Esophagus squamous epithelium (tissue), 4 donors: Measurements from ENCODE around the gene SPEN.

Source experiments
- POLR2A ChIP-seq, 4 donors: fragments of 450-650 bp; IDR thresholded peaks; one replicate each; pipeline ENCODE4 v1.6.1; 2017; ENCODE audit warnings: antibody characterized with exemption in 4 of 4, mild to moderate bottlenecking in 4 of 4, moderate library complexity in 3 of 4
- TF ChIP-seq, protein P1 (sequence below), 6 experiments: fragments of 450-650 bp in 4 of 6; fragments of 200-600 bp in 2 of 6; sonication (generic) in 2 of 6; IDR thresholded peaks; one replicate each; pipeline ENCODE4 v1.5.1; 2016 to 2019; ENCODE audit warnings: antibody characterized with exemption in 6 of 6, mild to moderate bottlenecking in 4 of 6, moderate library complexity in 4 of 6

DNA sequence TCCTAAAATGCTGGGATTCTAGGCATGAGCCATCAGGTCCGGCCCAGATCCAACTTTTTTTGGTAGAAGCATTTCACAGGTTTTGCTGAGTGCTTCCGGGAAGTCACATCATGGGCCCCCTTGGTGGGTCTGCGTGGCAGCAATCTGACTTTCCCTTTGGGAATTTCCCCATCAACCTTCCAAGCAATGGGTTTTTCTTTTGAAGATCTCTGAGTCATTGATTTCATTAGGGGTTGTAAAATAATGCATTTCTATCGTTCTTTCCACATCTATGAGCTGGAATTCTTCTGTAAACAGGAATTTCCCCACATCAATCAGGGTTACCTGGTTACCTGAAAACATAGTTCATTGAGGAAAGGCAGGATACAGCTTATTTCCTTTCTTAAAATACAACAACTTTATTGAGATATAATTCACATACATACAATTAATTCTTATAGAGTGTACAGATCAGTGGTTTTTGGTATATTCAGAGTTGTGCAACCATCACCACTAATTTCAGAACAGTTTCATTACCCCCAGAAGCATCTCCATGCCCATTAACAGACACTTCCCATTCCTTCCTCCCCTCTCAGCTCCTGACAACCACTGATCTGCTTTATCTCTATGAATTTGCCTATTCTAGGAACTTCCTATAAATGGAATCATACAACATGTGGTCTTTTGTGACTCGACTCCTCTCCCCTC is 138.2 kb downstream of the SPEN start:
- TF ChIP-seq, protein P1, sequence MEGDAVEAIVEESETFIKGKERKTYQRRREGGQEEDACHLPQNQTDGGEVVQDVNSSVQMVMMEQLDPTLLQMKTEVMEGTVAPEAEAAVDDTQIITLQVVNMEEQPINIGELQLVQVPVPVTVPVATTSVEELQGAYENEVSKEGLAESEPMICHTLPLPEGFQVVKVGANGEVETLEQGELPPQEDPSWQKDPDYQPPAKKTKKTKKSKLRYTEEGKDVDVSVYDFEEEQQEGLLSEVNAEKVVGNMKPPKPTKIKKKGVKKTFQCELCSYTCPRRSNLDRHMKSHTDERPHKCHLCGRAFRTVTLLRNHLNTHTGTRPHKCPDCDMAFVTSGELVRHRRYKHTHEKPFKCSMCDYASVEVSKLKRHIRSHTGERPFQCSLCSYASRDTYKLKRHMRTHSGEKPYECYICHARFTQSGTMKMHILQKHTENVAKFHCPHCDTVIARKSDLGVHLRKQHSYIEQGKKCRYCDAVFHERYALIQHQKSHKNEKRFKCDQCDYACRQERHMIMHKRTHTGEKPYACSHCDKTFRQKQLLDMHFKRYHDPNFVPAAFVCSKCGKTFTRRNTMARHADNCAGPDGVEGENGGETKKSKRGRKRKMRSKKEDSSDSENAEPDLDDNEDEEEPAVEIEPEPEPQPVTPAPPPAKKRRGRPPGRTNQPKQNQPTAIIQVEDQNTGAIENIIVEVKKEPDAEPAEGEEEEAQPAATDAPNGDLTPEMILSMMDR (IDR thresholded peaks at IDR 0.05), result no peak
- TF ChIP-seq POLR2A (IDR thresholded peaks at IDR 0.05), result no peak
